ENCODE results near the gene GOLGA8R. TPM values are rescaled to one million over a fixed set of nuclear protein-coding genes. Genes with fewer than 3 reads are reported as not detected.
"Not testable (repeated sequence)": the region's sequence is repeated elsewhere in the genome, so short reads cannot be mapped to it uniquely, and the experiment has no call there.

GOLGA8R gene, protein sequence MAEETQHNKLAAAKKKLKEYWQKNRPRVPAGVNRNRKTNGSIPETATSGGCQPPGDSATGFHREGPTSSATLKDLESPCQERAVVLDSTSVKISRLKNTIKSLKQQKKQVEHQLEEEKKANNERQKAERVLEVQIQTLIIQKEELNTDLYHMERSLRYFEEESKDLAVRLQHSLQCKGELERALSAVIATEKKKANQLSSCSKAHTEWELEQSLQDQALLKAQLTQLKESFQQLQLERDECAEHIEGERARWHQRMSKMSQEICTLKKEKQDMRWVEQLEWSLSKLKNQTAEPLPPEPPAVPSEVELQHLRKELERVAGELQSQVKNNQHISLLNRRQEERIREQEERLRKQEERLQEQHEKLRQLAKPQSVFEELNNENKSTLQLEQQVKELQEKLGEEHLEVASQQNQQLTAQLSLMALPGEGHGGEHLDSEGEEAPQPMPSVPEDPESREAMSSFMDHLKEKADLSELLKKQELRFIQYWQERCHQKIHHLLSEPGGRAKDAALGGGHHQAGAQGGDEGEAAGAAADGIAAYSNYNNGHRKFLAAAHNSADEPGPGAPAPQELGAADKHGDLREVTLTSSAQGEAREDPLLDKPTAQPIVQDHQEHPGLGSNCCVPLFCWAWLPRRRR
- 0.45 TPM for polyA plus RNA-seq (2012; ENCODE audit: missing spikeins)

DNA sequence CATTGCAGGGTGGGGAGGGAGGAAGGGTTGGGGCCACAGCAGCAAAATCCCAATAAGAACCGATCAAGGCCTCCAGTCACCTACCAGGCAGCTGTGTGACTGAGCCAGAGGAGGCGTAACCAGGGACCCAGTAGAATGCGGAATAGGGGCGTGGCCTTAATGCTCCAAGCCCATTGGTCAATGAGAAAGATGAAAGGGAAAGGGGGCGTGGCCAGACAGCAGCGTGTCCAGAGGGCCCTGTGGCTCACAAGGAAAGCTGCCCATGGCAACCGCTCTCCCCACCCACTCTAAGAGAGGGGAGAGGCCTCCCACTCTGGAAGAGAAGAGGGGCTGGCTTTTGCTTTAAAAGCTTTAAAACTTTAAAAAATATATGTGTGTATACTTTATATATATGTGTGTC lies at the start of gene GOLGA8R:
GOLGA8R (minus strand) TSS at position 101 of the 400 bp plus-strand sequence; CDS start at position 3, 98 bp downstream.
- FAIRE-seq; DNase-seq (ENCODE audit: insufficient read length): not testable (repeated sequence)

DNA sequence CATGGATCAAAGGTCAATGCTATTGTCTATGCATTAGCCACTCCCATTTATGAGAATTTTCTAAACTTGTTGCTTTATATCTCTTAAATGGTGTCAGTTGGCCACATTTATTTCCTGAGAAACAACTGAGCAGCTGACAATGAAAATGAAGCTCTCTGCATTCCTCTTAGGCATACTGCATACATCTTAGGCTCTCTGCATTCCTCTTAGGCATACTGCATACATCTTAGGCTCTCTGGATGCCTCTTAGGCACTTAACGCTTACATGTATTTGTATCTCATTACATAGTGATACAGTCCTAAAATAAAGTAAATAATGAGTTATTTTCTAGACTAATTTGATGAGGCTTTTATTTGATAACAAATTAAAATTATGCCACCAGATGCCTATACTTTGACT lies 49.8 kb upstream of the GOLGA8R start:
- not testable (repeated sequence) for DNase-seq (ENCODE audit: insufficient read length); FAIRE-seq

DNA sequence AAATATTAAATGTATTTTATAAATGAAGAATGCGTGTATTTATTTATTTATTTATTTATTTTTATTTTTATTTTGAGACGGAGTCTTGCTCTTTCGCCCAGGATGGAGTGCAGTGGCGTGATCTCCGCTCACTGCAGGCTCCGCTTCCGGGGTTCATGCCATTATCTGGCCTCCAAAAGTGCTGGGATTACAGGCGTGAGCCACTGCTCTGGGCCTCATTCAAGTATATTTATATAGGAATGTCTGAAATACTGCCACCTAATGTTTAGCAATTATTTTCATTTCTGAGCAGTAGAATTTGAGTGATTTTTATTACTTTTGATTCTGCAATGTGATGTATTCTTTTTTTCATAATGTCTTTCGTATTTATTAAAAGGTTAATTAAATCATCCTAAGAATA lies 48.1 kb upstream of the GOLGA8R start:
- FAIRE-seq; DNase-seq (ENCODE audit: insufficient read length): not testable (repeated sequence)

DNA sequence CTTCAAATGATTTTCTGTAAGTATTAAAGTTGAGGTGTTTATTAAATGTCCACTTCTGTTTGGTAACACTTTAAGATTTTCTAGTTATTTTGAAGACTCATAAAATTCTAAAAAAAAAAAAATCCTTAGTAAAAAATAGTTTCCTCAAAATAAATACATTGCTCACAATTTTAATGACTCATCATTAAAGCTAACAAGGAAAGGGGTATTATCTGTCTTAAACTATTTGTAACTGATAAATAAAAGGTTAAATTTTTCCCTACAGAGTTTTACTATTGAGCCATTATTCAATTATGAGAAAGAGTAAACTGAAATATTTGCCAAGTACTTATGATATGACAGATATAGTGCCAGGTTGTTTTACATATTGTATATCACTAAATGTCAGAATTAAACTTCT lies 38.6 kb upstream of the GOLGA8R start:
- not testable (repeated sequence) for DNase-seq (ENCODE audit: insufficient read length); FAIRE-seq

DNA sequence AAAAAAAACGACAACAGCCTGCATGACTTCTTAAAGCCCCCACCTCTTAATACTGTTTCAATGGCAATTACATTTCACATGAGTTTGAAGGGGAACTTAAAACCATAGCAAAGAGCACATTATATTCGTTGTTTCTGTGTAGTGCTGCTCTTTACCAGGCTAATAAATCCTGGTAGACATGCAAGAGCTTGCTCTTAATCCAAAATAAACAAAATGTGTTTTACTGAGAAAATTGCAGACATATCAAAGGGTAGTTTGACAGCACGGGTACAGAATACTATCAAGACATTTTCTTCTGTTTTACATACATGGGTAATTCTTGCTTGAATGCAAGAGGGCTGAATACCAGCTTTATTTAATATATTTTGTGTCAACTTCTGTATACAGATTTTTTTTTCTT lies 24.3 kb upstream of the GOLGA8R start:
- FAIRE-seq; DNase-seq (ENCODE audit: insufficient read length): not testable (repeated sequence)

DNA sequence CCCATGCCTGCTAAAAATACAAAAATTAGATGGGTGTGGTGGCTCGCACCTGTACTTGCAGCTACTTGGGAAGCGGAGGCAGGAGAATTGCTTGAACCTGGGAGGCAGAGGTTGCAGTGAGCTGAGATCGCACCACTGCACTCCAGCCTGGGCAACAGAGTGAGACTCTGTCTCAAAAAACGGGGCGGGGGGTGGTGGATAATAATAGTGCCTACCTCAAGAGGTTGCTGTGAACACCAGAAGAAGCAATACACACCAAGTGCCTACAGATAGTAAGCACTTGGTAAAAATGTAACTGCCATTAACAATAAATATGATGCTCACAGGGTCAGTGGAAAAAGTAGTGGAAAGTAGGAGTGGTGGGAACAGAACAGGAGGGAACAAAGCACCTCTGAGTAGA lies 21.8 kb upstream of the GOLGA8R start:
- DNase-seq (ENCODE audit: insufficient read length); FAIRE-seq: not testable (repeated sequence)

DNA sequence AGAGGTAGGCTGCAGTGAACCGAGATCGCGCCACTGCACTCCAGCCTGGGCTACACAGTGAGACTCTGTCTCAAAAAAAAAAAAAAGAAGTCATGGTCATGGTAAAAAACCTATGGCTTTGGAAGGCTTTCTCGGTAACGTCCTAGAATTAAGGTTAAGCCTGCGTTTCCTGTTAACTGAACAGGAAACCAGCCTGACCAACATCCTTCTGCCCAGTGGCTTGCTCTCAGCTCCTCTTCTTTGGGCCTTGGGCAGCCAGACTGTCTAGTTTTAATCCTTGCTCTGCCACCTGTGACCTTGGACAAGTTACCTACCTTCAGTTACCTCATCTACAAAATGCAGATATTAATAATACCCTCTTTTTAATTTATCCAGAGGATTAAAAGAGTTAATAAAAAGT lies 6.7 kb upstream of the GOLGA8R start:
- DNase-seq (ENCODE audit: insufficient read length); FAIRE-seq: not testable (repeated sequence)

DNA sequence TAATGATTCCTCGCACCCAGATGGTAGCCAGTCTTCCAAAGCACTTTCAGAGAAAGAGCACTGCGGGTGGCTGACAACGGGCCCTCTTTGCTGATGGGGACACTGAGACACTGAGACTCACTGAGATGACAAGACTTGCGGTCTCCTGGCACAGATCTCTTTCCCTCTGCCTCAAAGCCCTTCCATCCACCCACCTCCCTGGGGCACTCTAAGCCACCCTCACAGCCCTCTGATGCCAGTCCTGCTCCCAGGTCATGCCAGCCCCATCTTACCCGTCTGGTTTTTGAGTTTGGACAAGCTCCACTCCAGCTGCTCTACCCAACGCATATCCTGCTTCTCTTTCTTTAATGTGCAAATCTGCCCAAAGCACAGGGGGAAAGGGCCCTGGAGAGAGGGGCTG lies 6.4 kb downstream of the GOLGA8R start:
- not testable (repeated sequence) for DNase-seq (ENCODE audit: insufficient read length); FAIRE-seq

DNA sequence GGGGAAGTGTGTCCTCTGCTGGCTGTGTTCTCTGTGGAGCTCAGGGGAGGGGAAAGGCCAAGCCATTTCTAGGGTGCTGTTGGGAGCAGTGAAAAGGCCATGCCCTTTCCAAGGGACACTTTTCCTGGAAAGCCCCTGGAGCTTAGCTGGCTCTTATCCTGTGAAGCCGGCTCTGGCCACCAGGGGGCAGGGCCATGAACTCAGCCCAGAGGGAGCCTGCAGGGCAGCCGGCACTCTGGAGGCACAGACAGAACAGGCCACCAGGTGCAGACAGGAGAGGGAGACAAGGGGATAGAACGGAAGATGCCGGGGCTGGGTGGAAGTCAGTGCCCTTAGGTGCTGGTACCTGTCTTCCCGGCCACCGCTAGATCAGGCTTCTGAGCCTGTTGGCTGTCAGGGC lies 15.1 kb downstream of the GOLGA8R start:
- not testable (repeated sequence) for DNase-seq (ENCODE audit: insufficient read length); FAIRE-seq

DNA sequence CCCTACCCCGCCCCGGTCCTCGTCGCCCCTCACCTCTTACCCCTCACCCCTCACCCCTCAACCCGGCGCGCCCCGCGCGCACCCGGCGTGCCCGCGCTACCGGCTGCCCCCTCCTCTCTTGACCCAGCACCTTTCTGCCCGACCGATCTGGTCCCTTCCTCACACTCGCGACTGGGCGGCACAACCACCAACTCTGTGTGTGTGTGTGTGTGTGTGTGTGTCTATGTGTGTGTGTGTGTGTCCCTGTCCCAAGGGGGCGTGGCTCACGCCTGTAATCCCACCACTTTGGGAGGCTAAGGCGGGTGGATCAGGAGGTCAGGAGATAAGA lies 20.4 kb downstream of the GOLGA8R start:
- not testable (repeated sequence) for FAIRE-seq; DNase-seq (ENCODE audit: insufficient read length)

DNA sequence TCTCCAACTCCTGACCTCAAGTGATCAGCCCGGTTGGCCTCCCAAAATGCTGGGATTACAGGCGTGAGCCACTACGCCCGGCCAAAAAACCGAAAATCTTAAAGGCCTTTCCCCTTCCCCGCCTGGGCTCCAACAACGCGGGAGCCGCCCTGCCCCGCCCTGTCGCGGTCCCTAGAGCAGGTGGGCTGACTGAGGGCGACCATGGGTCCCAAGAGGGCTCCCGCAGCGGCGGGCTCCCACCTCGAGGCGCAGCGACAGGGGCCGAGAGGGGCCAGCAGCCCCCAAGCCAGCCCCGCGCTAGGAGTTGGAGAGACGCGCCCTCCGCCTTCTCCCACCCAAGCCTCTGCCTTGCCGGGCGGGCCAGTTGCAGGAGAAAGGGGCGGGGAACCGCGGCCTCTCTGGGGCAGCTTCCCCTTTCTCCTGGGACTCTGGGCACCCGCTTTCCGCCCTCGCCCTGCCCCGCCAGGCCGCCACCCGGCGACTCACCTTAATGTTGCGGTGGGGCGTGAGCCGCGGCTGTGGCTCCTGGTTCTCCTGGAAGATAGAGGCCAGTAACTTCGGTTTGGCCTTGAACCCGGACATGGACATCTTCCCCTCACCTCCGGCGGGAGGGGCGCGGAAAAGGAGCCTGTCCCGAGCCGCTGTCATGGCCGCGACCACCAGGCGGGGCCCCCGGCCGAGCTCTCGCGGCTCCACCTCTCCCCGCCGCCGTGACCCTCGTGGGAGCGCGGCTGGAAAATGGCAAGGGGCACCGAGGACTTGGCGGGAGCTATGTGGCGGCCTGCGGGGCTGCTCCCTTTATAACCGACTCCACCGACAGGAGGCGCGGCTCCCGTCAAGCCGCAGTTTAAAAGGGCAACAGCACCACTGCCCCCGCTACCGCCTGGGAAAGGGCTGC lies 21.0 kb downstream of the GOLGA8R start, which contains the start of gene CHRFAM7A:
CHRFAM7A (minus strand) TSS at position 775 of the 898 bp plus-strand sequence. CDS start 10,189 bp downstream, outside the sequence.
- not testable (repeated sequence) for DNase-seq (ENCODE audit: insufficient read length); FAIRE-seq

DNA sequence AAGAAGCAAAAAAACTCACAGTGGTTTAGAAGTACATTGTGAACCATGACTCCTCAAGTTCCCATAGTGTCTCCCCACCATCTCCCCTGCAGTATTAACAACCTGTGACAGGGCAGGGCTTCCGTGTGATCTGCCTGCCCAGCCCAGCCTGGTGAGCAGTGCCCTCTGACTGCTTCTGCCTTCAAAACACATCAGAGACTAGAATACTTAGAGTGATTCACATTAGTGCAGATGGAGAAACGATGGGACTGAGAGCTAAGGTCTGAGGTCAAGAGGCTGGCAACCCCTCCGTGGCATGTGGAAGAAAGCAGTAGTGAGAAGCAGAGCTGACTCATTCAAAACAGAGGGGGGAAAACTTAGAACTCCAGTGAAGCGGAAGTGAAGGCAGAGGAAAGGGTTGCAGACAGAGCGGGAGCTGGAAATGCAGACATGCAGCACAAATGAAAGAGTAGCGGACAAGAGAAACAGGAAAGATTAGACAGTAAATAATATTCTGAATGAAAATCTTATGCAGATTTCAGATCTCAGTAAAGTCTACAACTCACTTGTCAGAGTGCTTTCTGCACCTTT lies 27.7 kb downstream of the GOLGA8R start:
- not testable (repeated sequence) for FAIRE-seq; DNase-seq (ENCODE audit: insufficient read length)

DNA sequence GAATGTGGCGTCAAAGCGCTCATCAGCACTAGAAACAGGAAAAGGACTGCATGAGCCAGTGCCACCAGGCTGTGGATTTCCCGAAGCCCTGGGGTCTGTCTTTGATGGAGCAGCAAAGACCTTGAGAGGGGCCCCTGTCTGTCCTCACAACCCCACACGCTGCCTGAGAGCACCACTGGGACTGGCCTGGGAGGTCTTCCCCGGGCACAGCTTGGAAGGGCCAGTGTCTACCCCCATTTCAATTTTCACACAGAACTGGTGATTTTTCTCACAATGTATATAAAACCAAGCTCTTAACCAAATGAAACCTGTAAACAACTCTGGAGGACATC lies 37.0 kb downstream of the GOLGA8R start:
- DNase-seq (ENCODE audit: insufficient read length); FAIRE-seq: not testable (repeated sequence)

DNA sequence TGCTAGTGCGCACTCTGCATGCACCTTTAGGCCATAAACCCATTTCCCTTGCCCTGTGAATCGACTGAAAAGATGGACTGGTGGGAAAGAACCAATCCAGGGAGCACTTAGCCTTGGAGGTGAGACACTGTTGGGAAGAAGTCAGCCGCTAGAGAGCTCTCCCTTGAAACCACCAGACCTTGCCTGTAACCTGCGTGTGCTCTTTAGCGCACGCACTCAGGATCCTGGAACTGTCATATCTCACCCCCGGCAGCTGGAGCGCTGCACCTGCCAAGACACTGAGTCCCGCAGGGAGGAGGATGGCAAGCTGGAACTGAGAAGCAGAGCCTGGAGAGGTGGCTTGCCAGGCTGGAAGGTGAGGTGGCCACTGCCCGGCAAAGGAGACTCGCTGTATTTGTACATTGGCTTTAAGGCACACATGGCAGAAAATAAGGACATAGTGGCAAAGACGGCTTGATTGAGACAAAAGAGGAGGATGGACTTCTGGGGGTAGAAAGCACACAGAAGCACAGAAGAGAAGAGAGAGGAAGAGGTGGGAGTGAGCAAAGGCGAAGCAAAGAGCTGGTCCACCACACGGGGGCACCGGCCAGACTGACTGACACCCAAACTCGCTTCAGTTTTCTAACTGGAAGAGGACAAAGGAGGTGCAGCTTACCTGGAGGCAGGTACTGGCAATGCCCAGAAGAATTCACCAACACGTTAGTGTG lies 37.5 kb downstream of the GOLGA8R start:
- FAIRE-seq; DNase-seq (ENCODE audit: insufficient read length): not testable (repeated sequence)

DNA sequence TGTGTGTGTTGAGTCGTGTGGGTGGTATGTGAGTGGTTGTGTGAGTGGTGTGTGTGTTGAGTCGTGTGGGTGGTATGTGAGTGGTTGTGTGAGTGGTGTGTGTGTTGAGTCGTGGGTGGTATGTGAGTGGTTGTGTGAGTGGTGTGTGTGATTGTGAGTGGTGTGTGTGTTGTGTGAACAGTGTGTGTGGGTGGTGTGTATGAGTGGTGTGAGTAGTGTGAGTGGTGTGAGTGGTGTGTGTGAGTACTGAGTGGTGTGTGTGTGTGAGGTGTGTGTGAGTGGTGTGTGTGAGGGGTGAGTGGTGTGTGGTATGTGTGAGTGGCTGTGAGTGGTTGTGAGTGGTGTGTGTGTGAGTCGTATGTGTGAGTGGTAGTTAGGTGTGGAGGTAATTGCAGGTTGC lies 38.2 kb downstream of the GOLGA8R start:
- DNase-seq (ENCODE audit: insufficient read length); FAIRE-seq: not testable (repeated sequence)

DNA sequence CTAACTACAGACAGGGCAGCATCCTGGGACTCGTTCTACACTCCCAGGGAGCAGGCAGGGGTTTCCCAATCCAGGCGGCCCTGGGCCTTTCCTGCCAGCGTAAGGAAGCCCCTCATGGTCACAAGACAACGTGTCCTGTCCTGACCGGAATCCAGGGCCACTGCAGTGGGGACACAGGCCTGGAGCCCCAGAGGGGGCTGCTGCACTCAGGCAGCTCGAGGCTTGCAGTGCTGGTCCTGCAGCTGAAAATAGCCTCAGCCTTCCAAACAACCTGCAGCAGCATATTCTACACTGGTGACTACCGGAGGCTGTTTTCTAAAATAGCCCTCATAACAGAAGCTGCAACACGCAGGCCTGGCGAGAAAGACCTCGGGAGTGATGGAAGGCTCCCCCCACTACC lies 39.2 kb downstream of the GOLGA8R start:
- FAIRE-seq; DNase-seq (ENCODE audit: insufficient read length): not testable (repeated sequence)

DNA sequence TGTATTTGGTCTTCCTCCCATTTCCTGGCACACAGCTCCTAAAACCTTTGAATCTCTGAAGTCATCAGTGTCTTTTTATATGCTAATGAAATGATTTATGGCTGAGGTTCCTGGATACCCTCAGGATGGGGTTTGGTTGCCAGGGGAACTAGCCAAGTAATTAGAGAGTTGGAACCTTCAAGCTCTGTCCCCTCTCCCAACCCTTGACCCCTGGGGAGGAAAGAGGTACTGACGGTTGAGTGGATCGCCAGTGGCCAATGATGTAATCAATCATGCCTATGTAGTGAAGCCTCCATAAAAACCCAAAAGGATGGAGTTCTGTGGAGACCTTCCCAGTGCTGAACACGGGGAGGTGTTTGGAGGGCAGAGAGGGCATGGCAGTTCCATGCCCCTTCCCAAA lies 45.8 kb downstream of the GOLGA8R start:
- FAIRE-seq; DNase-seq (ENCODE audit: insufficient read length): not testable (repeated sequence)

DNA sequence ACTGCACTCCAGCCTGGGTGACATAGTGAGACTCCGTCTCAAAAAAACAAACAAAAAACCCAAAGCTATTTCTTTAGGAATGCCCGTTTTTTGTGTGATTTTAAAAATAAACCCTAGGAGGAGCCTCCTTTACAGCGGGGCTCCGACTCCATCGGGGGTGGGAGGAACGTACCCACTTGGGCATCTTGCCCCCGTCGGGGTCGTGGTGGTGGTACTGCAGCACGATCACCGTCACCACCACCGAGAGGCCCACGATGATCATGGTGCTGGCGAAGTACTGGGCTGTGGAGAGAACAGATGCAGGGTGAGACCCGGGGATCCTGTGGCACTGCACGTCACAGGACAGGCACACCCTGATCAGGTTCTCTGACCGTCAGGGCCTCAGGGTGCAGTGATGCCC lies 46.8 kb downstream of the GOLGA8R start:
- FAIRE-seq, result not testable (repeated sequence)

DNA sequence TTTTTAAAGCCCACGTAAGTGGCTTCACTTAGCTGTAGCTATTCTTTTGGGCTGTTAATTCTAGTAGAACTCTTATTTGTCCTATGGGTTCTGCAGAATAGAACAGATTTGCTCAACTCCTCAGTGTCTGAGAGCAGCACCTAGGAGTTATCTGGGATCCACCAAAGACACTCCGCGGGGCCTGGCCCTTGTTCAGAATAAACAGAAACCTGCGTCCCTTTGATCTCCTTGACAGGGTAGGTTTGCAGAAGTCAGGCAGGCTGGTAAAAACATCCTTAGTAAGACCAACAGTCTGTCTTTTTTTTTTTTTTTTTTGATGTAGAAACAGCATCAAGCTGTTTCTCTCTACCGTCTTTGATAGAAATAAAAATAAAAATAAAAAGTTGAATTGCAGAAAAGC lies 52.7 kb downstream of the GOLGA8R start:
- FAIRE-seq, result not testable (repeated sequence)

More for the DNA sequence above, 46.8 kb downstream of the GOLGA8R start:
- not testable (repeated sequence) for DNase-seq (ENCODE audit: insufficient read length)

More for the DNA sequence above, 52.7 kb downstream of the GOLGA8R start:
- DNase-seq (ENCODE audit: insufficient read length), result not testable (repeated sequence)
